Amniotic stem cell (primary cell): Measurements from ENCODE around the gene ZMYND15.

Experiments used
- DNase-seq: peaks from one replicate; lab custom pipeline; 2025; lab: John Stamatoyannopoulos, UW

ZMYND15 gene

DNA sequence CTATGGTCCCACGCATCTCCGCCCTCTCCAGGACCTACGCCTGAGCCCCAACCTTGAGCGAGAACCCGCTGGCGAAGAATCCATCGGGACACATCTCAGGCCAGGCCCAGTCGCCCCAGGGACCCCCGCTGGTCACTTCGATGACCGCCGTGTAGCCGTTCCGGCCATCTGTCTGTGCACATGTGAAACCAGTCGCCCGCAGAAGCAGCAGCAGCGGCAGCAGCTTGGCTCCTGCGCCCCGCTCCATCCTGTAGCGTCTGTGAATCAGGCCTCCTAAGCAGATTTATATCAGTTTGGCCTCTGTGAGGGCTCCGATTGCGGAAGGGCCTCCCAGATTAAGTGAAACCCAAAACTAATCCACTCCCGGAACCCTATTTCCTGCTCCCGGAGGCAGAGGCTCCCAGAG lies 46.5 kb downstream of the ZMYND15 start, which contains the start of gene VMO1:
Gene VMO1, minus strand, starts transcription at position 259 of the 406 bp plus-strand sequence. Its CDS starts 12 bp downstream, at position 247.
- no peak for DNase-seq

DNA sequence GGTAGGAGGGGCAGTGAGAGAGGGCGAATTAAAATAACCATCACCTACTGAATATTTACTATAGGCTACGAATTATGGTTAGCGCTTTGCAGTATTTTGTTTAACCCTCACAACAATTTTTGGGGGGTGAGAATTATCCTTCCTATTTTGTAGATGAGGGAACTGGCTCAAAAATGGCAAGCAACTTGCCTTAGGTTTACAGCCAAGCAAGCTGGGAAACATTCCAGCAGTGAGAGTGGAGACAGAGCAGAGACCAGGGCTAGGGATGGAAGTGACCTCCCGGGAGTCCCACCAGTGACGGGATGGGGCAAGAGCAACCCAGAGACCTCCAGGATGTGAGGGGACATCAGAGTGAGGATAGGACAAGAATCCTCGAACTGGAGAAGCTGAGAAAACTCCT lies 46.9 kb downstream of the ZMYND15 start:
- no peak for DNase-seq

DNA sequence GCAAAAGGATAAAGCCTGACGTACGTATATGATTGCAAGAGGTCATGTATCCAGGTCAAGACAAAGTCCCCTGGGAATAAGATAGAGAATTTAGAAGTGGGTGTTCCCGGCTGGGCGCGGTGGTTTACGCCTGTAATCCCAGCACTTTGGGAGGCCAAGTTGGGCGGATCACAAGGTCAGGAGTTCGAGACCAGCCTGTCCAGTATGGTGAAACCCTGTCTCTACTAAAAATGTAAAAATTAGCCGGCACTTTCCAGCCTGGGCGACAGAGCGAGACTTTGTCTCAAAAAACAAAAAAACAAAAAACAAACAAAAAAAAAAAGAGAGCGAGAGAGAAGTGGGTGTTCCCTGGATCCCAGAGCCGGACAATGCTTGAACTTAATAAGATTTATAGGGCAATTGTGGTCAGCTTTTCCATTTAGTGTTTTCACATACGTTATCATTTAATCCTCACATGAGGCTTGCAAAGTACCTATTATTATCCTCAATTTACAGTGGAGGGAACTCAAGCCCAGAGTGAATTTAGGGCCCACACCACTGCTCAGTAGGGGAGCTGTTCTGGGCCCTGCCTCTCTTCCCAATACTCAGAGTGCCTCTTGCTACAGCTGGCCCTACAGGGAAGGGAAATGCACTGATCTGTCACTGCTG lies 48.6 kb downstream of the ZMYND15 start:
- no peak for DNase-seq

DNA sequence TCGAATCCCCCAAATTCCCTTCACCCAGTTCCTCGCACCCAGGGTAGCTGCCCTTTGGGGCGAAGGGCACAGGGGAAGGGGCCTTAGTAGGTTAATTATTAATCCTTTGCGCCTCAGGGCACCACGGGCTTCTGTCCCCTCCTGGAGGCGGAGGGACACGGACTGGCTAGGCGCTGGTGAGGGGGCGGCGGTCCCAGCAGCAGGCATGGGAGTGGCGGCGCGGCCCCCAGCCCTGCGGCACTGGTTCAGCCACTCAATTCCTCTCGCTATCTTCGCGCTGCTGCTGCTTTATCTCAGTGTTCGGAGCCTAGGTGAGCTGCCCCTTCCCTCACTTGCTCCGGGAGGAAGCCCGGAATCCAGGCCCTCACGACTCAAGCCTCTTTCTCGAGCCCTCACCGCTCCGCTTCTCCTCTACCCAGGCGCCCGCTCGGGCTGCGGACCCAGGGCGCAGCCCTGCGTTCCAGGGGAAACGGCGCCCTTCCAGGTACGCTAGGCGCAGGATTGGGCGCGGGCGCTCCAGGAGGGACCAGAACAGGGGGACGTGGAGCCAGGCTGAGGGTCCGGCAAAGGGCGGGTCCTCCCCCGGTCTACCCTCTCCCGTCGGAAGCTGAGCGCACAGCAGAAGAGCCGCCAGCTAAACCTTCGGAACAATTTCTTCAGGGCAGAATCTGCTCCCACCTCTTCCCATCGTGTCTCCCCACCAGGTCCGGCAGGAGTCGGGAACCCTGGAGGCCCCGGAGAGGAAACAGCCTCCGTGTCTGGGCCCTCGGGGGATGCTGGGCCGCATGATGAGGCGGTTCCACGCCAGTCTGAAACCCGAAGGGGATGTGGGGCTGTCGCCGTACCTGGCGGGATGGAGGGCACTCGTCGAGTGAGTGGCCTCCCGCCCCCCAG lies 49.4 kb downstream of the ZMYND15 start, which contains the start of gene GLTPD2:
Gene GLTPD2, plus strand, starts transcription at position 158 of the 894 bp plus-strand sequence. Its CDS starts 48 bp downstream, at position 206.
- DNase-seq, result no peak

DNA sequence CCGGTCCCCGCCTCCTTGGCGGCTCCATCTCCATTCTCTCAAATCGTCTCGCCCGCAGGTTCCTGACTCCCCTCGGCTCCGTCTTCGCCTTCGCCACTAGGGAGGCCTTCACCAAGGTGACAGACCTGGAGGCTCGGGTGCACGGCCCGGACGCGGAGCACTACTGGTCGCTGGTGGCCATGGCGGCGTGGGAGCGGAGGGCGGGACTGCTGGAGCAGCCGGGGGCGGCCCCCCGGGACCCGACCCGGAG lies 50.0 kb downstream of the ZMYND15 start:
- DNase-seq, result no peak

DNA sequence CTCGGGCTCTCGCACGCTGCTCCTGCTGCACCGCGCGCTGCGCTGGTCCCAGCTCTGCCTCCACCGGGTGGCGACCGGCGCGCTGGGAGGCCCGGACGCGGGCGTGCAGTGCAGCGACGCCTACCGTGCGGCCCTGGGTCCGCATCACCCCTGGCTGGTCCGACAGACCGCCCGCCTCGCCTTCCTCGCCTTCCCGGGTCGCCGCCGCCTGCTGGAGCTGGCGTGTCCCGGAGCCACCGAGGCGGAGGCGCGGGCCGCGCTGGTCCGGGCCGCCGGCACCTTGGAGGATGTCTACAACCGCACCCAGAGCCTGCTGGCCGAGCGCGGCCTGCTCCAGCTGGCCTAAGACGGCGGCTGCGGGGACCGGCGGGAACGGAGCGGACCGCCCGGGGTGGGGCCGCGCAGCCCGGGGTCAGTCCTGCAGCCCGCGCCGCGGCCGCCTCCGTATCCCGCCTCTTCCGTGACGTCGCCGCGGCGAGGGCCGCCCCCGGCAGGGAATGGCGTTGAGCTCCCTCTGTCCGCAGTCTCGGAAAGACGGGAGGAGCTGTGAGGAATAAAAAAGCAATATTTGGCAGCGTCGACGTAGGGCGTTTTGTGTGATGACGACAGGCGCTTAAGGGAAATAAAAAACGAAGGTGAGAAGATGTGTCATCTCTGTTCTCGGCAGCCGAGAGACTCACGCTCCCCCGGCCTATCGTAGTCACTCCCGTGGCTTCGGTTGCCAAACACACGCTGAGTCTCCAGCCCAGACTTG lies 50.5 kb downstream of the ZMYND15 start:
- peak; percentile 80 for DNase-seq

DNA sequence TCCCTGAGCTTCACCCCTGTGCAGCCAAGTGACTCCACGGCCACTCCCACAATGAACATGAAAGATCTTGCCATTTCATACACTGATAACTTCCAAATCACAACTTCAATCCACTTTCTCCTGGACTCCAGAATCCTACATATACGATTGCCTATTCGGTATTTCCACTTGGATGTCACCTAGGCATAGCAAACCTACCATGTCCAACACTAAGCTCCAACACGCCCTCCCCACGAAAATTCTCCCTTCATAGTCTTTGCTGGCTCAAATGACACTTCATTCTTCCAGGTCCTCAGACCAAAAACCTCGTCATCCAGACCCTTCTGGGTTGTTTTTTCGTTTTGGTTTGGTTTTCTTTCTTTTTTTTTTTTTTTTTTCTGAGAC lies 51.1 kb downstream of the ZMYND15 start:
- DNase-seq, result no peak

DNA sequence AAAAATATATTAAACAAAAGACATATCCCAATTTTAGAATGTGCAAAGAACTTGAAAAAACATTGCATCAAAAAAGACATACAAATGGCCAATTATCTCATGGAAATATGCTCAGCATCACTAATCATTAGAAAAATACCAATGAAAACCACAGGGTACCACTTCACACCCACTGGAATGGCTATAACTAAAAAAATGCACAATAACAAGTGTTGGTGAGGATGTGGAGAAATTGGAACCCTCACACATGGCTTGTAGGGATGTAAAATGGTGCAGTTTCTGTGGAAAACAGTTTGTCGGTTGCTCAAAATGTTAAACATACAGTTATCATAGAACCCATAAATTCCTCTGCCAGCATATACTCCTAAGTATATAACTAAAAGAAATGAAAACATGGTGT lies 55.5 kb downstream of the ZMYND15 start:
- DNase-seq, result no peak
